ENCODE measurements around the gene JSRP1. TPM values are rescaled to one million over a fixed set of nuclear protein-coding genes. Genes with fewer than 3 reads are reported as not detected.
"Not testable (repeated sequence)": the region's sequence is repeated elsewhere in the genome, so short reads cannot be mapped to it uniquely, and the experiment has no call there.

The JSRP1 gene
- total RNA-seq, 1 donor from 2014 or later: not detected

- peak in 1 of 2 donors; percentile 39 for DNase-seq (ENCODE audit: low read depth in 2 of 2)
Measured at GRCh38 chr19:2282062-2282861, 26.0 kb upstream of the JSRP1 start, which contains the start of gene PEAK3. PEAK3 (minus strand) TSS chr19:2282175; CDS start chr19:2280931, 1,244 bp downstream.

GRCh38 chr19:2281265-2282061 is 25.2 kb upstream of the JSRP1 start:
- not testable (repeated sequence) for DNase-seq (ENCODE audit: low read depth in 2 of 2)

GRCh38 chr19:2280633-2281264 is 24.5 kb upstream of the JSRP1 start:
- no peak for DNase-seq (ENCODE audit: low read depth in 2 of 2)

GRCh38 chr19:2278459-2279158 is 22.4 kb upstream of the JSRP1 start:
- DNase-seq (ENCODE audit: low read depth in 2 of 2): no peak

GRCh38 chr19:2277138-2277537 is 20.9 kb upstream of the JSRP1 start:
- no peak for DNase-seq (ENCODE audit: low read depth in 2 of 2)

- no peak for DNase-seq (ENCODE audit: low read depth in 2 of 2)
Measured at GRCh38 chr19:2276429-2276986, 20.3 kb upstream of the JSRP1 start.

- no peak for DNase-seq (ENCODE audit: low read depth in 2 of 2)
Measured at GRCh38 chr19:2275588-2276428, 19.6 kb upstream of the JSRP1 start.

- DNase-seq (ENCODE audit: low read depth in 2 of 2): peak; percentile 50 to 70
Measured at GRCh38 chr19:2274931-2275535, 18.8 kb upstream of the JSRP1 start.

- DNase-seq (ENCODE audit: low read depth in 2 of 2): no peak
Measured at GRCh38 chr19:2274185-2274711, 18.0 kb upstream of the JSRP1 start.

- peak in 1 of 2 donors; percentile 70 for DNase-seq (ENCODE audit: low read depth in 2 of 2)
Measured at GRCh38 chr19:2273356-2274184, 17.4 kb upstream of the JSRP1 start.

- DNase-seq (ENCODE audit: low read depth in 2 of 2): no peak
Measured at GRCh38 chr19:2271234-2272103, 15.3 kb upstream of the JSRP1 start.

GRCh38 chr19:2270423-2271233 is 14.4 kb upstream of the JSRP1 start:
- DNase-seq (ENCODE audit: low read depth in 2 of 2): peak in 1 of 2 donors; percentile 78

- DNase-seq (ENCODE audit: low read depth in 2 of 2): no peak
Measured at GRCh38 chr19:2270157-2270422, 13.9 kb upstream of the JSRP1 start.

- DNase-seq (ENCODE audit: low read depth in 2 of 2): peak; percentile 89 to 97
Measured at GRCh38 chr19:2269244-2270156, 13.3 kb upstream of the JSRP1 start.

GRCh38 chr19:2268861-2269243 is 12.6 kb upstream of the JSRP1 start:
- no peak for DNase-seq (ENCODE audit: low read depth in 2 of 2)

GRCh38 chr19:2268480-2268830 is 12.2 kb upstream of the JSRP1 start:
- DNase-seq (ENCODE audit: low read depth in 2 of 2): no peak
